Esophagus squamous epithelium (tissue), 5 donors: Measurements from ENCODE around the gene ASB13. TPM values are rescaled to one million over a fixed set of nuclear protein-coding genes. Genes with fewer than 3 reads are reported as not detected.

Source experiments
- DNase-seq: peaks from one replicate; lab custom pipeline; 2025; lab: John Stamatoyannopoulos, UW
- H3K27ac ChIP-seq, 4 donors: fragments of 200-600 bp; sonication (generic); one replicate each; pipeline ENCODE4 v1.5.1; 2016 to 2019; ENCODE audit warnings: mild to moderate bottlenecking in 1 of 4
- H3K27me3 ChIP-seq, 4 donors: fragments of 200-600 bp; sonication (generic); 1 replicate in 3 of 4; 2 replicates in 1 of 4; pipeline versions ENCODE4 v1.5.1 to v1.6.0; 2017 to 2021; ENCODE audit warnings: antibody characterized with exemption in 1 of 4
- H3K36me3 ChIP-seq, 3 donors: fragments of 200-600 bp; sonication (generic); one replicate each; pipeline ENCODE4 v1.5.1; 2016 to 2019
- H3K4me1 ChIP-seq, 3 donors: fragments of 200-600 bp; sonication (generic); one replicate each; pipeline ENCODE4 v1.5.1; 2017 to 2019
- H3K4me3 ChIP-seq, 4 donors: fragments of 200-600 bp; sonication (generic); 1 replicate in 3 of 4; 2 replicates in 1 of 4; pipeline ENCODE4 v1.5.1; 2016 to 2019; ENCODE audit warnings: mild to moderate bottlenecking in 2 of 4, moderate library complexity in 1 of 4
- H3K9me3 ChIP-seq, 3 donors: fragments of 200-600 bp; sonication (generic); one replicate each; pipeline ENCODE4 v1.5.1; 2016 to 2019
- POLR2A ChIP-seq, 4 donors: fragments of 450-650 bp; IDR thresholded peaks; one replicate each; pipeline ENCODE4 v1.6.1; 2017; ENCODE audit warnings: antibody characterized with exemption in 4 of 4, mild to moderate bottlenecking in 4 of 4, moderate library complexity in 3 of 4
- WGBS, 2 donors: methylation state at CpG; one replicate each; pipeline ENCODE4 v1.1.5; 2018; 5-methylcytosine and 5-hydroxymethylcytosine counted together
- intact Hi-C: fragments of 100-400 bp; cut with DNase I; formaldehyde crosslinking; loops from one replicate; pipeline ENCODE4 v1.15.0; 2022
- total RNA-seq, 4 donors: library from RNA; depleted of rRNA; stranded (reverse); fragments of >200 nt; gene quantifications; one replicate each; pipeline ENCODE4 v1.1.0, GENCODE V29; 2016
- TF ChIP-seq, protein P1 (sequence below), 6 experiments: fragments of 450-650 bp in 4 of 6; fragments of 200-600 bp in 2 of 6; sonication (generic) in 2 of 6; IDR thresholded peaks; one replicate each; pipeline ENCODE4 v1.5.1; 2016 to 2019; ENCODE audit warnings: antibody characterized with exemption in 6 of 6, mild to moderate bottlenecking in 4 of 6, moderate library complexity in 4 of 6
- donor health status: DM: yes; HTN: yes; CAD: no.

Gene ASB13
- total RNA-seq, 4 donors from 2014 or later = 9.6 to 29.0 (median 15.7) TPM

DNA sequence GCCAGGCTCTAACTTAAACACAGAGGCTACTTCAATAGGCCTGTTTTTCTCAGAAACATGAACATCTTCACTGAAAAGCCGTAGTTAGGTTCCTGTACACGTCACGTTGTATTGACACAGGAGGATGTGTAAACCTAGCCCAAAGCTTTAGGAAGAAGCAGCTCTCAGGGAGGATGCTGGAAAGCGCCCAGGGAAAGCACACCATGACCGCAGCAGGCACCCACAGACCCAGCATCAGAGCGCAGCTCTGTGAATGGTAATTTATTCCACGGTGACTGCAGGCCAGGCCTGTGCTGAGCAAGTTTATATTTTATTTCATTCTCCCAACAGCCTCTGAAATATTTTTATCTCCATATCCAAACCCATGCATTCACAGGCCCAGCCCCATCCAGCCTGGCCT lies 51.1 kb downstream of the ASB13 start:
- no peak for DNase-seq
- H3K4me1 ChIP-seq = peaks cover 33 to 90% (median 65%) of the 10 kb centered on the region in 3 donors
- no peaks in the 10 kb centered on the region for H3K9me3 ChIP-seq
- no peaks in the 10 kb centered on the region for H3K36me3 ChIP-seq
- H3K27ac ChIP-seq = peak overlapping the region in 3 of 4 donors; percentile 40 to 49 (median 47)
- no peak overlapping the region for H3K4me3 ChIP-seq
- intact Hi-C loops = no loop called here
- 83 to 93% methylated on average over 7 of the region's 7 CpGs for WGBS, 2 donors
- no peaks in the 10 kb centered on the region for H3K27me3 ChIP-seq
- TF ChIP-seq POLR2A (IDR thresholded peaks at IDR 0.05) = no peak
- TF ChIP-seq, protein P1, sequence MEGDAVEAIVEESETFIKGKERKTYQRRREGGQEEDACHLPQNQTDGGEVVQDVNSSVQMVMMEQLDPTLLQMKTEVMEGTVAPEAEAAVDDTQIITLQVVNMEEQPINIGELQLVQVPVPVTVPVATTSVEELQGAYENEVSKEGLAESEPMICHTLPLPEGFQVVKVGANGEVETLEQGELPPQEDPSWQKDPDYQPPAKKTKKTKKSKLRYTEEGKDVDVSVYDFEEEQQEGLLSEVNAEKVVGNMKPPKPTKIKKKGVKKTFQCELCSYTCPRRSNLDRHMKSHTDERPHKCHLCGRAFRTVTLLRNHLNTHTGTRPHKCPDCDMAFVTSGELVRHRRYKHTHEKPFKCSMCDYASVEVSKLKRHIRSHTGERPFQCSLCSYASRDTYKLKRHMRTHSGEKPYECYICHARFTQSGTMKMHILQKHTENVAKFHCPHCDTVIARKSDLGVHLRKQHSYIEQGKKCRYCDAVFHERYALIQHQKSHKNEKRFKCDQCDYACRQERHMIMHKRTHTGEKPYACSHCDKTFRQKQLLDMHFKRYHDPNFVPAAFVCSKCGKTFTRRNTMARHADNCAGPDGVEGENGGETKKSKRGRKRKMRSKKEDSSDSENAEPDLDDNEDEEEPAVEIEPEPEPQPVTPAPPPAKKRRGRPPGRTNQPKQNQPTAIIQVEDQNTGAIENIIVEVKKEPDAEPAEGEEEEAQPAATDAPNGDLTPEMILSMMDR (IDR thresholded peaks at IDR 0.05) = no peak

DNA sequence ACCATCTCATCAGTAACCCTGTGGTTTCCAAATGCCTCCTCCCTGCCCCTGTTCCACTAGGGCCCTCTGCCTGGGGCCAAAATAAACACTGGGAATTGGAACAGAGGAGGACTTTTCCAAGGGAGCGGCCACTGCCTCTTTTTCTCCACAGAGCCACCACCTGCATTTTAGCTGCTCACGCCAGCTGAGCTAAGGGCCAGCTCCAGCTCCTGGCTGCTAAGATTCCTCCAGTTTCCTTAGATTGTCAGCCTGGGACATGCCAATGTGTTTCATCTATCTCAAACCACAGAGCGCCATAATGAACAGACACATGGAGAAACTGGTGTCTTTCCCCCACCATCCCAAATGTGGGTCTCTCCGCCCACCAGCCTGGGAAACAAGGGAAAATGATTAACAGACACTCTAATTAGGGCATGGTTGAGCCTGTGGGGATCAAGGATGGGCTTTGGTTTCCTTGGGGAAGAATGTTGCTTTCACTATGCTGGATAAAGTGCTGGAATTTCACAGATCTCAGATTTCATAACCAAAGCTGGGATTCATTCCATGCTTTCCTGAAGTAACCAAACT lies 52.2 kb downstream of the ASB13 start:
- DNase-seq = no peak
- WGBS, 2 donors = 74 to 83% methylated on average over 3 of the region's 4 CpGs
- TF ChIP-seq, protein P1 (IDR thresholded peaks at IDR 0.05) = no peak

DNA sequence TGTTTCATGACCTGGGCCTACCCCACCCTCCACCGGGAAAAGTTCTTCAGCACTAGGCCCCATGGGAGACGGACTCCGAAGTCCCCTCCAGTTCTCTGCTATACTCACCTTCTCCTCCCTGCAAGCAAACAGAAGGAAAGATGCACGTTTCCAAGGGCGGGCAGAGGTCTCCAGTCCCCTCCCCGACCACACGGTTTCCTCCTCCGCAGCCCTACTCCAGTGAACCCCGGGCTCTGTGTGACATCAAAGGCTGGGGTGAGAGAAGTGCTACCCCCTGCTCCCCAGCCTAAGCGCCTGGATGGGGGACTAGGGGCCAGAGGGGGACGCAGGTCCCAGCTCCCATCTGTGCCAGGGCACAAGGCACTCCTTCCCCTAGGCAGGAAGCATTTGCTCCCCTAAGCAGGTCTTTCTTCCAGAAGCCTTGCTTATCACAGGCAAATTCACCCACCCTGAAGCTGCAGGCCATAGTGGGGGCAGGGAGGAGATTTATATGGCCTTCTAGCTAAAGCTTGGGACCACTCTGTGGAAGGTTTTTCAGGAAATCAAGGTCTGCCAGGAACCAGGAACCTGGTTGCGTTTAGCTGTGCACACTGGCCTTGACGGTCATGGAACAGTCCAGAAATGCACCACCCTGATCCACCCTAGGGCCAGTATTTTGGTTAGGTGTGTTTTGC lies 52.8 kb downstream of the ASB13 start:
- H3K4me1 ChIP-seq = peaks cover 36 to 90% (median 58%) of the 10 kb centered on the region in 3 donors
- TF ChIP-seq, protein P1 (IDR thresholded peaks at IDR 0.05) = no peak
- TF ChIP-seq POLR2A (IDR thresholded peaks at IDR 0.05) = no peak
- no peak overlapping the region for H3K4me3 ChIP-seq
- no peaks in the 10 kb centered on the region for H3K36me3 ChIP-seq
- no peaks in the 10 kb centered on the region for H3K27me3 ChIP-seq
- peak overlapping the region; percentile 37 to 76 (median 44) for H3K27ac ChIP-seq
- no peaks in the 10 kb centered on the region for H3K9me3 ChIP-seq
- no peak for DNase-seq
- WGBS, 2 donors = 71% methylated on average over 10 of the region's 13 CpGs; no CpG with 5 or more reads in 1 of the 2 donors
- intact Hi-C loops = no loop called here

More for the DNA sequence above, 52.2 kb downstream of the ASB13 start:
- no peaks in the 10 kb centered on the region for H3K27me3 ChIP-seq
- no peak overlapping the region for H3K4me3 ChIP-seq
- H3K27ac ChIP-seq = peak overlapping the region; percentile 37 to 76 (median 44)
- no peaks in the 10 kb centered on the region for H3K36me3 ChIP-seq
- no peaks in the 10 kb centered on the region for H3K9me3 ChIP-seq
- intact Hi-C loops = no loop called here
- peaks cover 39 to 90% (median 62%) of the 10 kb centered on the region in 3 donors for H3K4me1 ChIP-seq

DNA sequence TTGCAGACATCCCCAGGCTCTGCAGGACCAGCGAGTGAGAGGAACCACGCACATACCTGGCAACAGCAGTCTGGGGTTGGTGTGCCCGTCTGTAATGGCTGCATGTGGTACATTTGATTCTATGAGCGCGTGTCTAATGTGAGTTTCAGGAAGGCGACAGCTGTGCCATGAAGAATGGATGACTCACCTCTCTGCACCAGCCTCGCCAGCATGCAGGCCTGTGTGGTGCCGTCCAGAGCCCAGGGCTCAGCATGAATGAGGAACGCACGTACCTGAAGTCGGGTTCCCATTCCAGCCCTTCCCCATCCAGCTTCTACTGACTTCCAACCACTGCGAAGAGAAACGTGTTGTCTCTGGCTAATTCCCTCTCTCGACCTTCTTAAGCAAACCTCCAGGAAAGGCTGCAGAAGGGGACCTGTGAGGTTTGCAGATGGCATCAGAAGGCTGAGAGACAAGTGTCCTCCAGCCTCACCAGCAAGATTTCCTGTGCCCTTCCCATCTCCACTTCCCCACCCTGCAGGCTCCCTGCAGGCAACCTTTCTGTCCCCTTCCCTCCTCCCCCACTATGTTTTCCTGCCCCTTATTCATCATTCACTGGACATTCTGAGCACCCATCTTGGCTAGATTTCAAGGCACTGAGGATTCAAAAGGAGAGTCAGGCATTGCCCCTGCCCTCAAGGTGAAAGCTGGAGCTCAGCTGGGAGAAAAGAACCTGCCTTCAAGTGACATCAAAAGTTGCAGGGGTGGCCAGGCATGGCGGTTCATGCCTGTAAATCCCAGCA lies 54.3 kb downstream of the ASB13 start:
- DNase-seq = no peak
- no peaks in the 10 kb centered on the region for H3K36me3 ChIP-seq
- peak overlapping the region; percentile 62 to 86 (median 83) for H3K27ac ChIP-seq
- 30 to 55% methylated on average over 3 to 11 of the region's 15 CpGs for WGBS, 2 donors
- TF ChIP-seq POLR2A (IDR thresholded peaks at IDR 0.05) = no peak
- TF ChIP-seq, protein P1 (IDR thresholded peaks at IDR 0.05) = no peak
- no peaks in the 10 kb centered on the region for H3K9me3 ChIP-seq
- H3K4me1 ChIP-seq = peaks cover 35 to 79% (median 42%) of the 10 kb centered on the region in 3 donors
- intact Hi-C loops = no loop called here
- no peaks in the 10 kb centered on the region for H3K27me3 ChIP-seq
- H3K4me3 ChIP-seq = no peak overlapping the region
